Coronary artery (tissue), 2 donors: Measurements from ENCODE around the gene NOC2L.

Experiments
- DNase-seq: peaks from one replicate; pipeline ENCODE4 v3.0.0-alpha.2; 2017; ENCODE audit warnings: low spot score
- H3K27ac ChIP-seq, 2 donors: fragments of 200-600 bp; sonication (generic); one replicate each; pipeline ENCODE4 v1.5.1; 2016 to 2019
- H3K4me3 ChIP-seq: fragments of 200-600 bp; sonication (generic); 2 replicates; pipeline ENCODE4 v1.5.1; 2016; ENCODE audit warnings: mild to moderate bottlenecking, moderate library complexity
- TF ChIP-seq, protein P1 (sequence below): fragments of 200-600 bp; sonication (generic); IDR thresholded peaks from one replicate; pipeline ENCODE4 v1.5.1; 2019; ENCODE audit warnings: antibody characterized with exemption

NOC2L gene

DNA sequence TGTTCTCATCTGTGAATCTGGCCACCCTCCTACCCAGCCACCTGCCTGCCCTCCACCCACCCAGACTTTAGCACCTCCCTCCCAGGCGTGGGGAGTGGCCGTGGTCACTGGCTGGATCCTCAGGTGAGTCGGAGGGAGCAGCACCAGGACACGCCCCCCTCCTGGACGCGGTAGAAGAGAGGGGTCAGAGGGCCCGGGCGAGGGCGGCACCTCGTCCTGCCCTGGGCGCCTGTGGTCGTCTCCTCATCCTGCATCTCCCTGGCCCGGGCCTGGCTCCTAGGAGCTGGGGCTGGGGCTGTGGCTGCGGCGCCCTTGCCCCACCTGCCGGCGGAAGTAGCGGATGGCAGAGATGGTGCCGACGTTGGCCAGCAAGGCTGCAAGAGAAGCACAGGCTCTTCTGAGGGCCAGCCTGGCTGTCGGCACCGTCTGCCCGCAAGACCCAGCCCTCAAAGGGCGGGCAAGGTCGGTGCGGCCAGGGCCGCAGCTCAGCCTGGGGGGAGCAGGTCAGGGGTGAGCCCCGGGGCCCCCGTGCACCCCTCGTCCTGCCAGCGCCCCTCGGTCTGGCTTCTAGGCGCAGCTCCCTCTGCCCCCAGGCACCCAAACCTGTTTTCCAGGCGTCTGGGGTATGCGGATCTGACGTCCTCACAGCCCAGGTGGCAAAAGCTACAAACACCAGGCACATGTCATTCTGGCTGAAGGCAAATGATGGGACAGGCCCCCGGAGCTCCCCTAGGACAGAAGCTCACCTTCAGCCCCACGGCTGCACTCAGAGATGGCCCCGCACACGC lies 17.0 kb upstream of the NOC2L start:
- no peak overlapping the region for H3K27ac ChIP-seq
- DNase-seq = no peak
- peak overlapping the region; percentile 60 for H3K4me3 ChIP-seq
- TF ChIP-seq, protein P1, sequence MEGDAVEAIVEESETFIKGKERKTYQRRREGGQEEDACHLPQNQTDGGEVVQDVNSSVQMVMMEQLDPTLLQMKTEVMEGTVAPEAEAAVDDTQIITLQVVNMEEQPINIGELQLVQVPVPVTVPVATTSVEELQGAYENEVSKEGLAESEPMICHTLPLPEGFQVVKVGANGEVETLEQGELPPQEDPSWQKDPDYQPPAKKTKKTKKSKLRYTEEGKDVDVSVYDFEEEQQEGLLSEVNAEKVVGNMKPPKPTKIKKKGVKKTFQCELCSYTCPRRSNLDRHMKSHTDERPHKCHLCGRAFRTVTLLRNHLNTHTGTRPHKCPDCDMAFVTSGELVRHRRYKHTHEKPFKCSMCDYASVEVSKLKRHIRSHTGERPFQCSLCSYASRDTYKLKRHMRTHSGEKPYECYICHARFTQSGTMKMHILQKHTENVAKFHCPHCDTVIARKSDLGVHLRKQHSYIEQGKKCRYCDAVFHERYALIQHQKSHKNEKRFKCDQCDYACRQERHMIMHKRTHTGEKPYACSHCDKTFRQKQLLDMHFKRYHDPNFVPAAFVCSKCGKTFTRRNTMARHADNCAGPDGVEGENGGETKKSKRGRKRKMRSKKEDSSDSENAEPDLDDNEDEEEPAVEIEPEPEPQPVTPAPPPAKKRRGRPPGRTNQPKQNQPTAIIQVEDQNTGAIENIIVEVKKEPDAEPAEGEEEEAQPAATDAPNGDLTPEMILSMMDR = peak; percentile 36

DNA sequence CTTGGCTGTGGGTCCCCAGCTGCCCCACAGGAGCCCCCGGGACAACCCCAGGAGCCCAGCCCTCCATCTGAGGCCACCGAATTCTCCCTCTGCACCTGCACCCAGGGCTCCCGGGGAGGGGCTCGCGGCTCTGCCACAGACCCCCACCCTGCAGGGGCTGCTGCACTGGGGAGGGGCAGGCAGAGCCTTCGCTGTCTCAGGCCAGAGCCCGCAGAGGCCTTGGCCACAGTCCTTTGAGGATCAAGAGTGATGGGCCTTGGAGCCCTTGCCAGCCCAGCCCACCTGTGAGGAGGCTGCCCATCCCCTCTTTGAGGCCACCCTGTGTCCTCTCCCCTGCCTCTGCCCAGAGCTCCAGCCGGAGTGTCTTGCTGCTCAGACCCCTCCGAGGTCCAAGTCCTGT lies 16.3 kb upstream of the NOC2L start:
- DNase-seq = no peak
- Histone ChIP-seq H3K4me3 (no peak overlapping the region), H3K27ac (no peak overlapping the region)

DNA sequence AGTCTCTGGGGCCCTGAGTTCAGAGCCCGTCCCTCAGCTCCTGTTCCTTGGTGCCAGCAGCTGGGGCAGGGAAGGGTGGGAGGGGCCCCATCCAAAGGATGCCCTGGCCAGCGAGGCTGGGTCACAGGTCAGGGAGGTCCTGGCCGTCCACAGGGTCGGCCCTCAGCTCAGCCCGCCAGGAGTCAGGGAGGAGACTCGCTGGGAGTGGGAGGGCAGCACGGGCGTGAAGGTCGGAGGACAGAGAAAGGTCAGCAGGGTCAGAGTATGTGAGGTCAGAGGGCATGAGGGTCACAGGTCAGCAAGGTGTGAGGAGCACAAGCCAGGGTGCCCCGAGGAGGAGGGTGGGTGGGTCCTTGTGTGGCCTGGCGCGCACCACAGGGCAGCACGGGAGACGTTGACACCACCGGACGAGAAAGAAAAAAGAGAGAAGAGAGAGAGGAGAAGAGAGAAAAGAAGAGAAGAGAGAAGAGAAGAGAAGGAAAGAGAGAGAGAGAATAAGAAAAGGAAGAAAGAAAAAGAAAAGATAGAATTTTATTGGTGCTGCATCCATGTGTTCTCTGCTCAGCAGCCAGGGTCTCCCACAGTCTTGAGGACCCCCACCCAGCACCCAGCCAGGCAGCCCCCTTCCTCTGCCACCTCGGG lies 15.8 kb upstream of the NOC2L start:
- H3K4me3 ChIP-seq = no peak overlapping the region
- TF ChIP-seq, protein P1 = no peak
- no peak overlapping the region for H3K27ac ChIP-seq
- no peak for DNase-seq

More for the DNA sequence above, 16.3 kb upstream of the NOC2L start:
- TF ChIP-seq, protein P1 = no peak

DNA sequence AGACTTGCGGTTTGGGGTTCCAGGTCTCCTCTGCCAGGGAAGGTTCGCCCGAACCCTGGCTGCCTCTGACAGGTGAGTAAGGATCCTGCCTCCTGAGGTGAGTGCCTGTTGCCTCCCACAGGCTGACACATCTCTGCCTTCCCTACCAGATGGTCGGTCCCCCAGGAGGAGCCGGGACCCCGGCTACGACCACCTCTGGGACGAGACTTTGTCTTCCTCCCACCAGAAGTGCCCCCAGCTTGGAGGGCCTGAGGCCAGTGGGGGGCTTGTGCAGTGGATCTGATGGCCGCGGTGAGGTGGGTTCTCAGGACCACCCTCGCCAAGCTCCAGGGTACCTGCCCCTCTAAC lies 15.2 kb upstream of the NOC2L start:
- Histone ChIP-seq H3K27ac (no peak overlapping the region), H3K4me3 (no peak overlapping the region)
- TF ChIP-seq, protein P1 = no peak
- no peak for DNase-seq

DNA sequence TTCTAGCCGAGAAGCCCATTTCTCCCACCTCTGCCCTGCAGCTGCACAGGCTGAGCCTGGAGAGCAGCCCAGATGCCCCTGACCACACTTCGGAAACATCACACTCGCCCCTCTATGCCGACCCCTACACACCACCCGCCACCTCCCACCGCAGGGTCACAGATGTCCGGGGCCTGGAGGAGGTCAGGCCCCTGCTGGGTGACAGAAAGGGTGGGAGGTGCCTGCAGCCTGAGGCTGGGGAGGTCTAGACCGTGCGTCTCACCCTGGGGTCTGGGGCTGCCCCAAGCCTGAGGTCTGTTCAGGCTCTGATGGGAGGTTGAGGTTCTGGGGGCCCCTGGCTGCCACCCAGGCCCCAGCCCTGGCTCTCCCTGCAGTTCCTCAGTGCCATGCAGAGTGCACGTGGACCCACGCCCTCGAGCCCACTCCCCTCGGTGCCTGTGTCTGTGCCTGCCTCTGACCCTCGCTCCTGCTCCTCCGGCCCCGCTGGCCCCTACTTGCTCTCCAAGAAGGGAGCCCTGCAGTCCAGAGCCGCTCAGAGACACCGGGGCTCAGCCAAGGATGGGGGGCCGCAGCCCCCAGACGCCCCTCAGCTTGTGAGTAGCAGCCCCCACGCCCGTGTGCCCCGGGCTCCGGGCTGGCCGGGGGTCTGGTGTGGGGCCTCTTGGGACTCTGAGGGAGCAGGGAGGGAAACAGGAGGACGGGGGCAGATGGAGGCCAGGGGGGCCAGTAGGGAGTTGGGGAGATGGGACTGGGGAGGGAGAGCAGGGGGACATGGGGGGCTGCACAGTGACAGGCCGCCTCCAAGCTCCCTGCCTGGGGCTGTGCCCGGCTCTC lies 14.6 kb upstream of the NOC2L start:
- TF ChIP-seq, protein P1 = no peak
- no peak for DNase-seq
- Histone ChIP-seq H3K27ac (no peak overlapping the region), H3K4me3 (no peak overlapping the region)

DNA sequence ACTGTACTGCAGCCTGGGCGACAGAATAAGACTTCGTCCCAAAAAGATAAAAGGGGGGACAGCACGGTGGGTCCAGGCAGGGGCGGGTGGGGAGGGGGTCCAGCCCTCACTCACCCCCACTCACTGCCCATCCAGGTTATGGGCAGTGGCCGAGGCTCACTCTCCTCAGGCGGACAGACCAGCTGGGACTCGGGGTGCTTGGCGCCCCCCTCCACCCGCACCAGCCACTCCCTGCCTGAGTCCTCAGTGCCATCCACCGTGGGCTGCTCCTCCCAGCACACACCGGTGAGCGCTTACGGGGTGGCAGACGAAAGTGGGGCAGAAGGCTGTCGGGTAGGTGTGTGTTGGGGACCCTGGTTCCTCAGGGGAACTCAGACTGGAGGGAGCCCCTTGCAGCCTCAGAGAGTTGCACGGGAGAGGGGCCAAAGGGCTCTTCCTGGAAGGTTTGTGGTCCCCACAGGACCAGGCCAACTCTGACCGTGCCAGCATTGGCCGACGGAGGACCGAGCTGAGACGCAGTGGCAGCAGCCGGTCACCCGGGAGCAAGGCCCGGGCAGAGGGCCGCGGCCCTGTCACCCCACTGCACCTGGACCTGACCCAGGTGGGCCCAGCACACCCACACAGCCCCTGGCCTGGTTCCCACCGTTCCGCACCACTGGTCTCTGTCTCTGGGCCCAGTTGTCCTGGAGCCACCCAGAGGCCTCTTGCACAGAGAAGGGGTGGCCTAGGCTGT lies 13.8 kb upstream of the NOC2L start:
- no peak overlapping the region for H3K4me3 ChIP-seq
- TF ChIP-seq, protein P1 = no peak
- no peak for DNase-seq
- no peak overlapping the region for H3K27ac ChIP-seq
